Measurements from ENCODE around the gene LHX2.

The LHX2 gene

DNA sequence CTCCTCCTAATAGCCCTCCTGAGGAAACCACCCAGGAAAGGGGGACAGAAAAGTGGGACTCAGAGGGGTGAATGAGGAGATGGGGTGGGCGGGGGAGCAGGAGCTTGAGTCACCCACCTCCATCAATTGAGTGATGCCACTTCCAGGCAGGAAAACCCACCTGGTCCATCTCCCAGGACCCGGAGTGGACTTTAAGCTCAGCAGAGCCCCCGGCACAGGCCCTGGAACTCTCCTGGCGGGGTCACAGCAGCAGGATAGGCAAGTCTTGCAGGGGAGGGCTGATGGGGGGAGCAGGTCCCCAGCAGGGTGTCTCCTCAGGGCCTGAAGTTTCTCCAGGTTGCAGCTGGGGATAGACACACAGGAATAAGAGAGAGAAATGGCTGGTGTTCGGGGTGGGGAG is 40.8 kb downstream of the LHX2 start:
- in situ Hi-C loops (cut with HindIII; ENCODE audit: low sequenced_read_pairs) = no loop called here

- in situ Hi-C loops (cut with HindIII; ENCODE audit: low sequenced_read_pairs) = no loop called here
Measured at GRCh38 chr9:124054582-124055227, 43.1 kb downstream of the LHX2 start.

DNA sequence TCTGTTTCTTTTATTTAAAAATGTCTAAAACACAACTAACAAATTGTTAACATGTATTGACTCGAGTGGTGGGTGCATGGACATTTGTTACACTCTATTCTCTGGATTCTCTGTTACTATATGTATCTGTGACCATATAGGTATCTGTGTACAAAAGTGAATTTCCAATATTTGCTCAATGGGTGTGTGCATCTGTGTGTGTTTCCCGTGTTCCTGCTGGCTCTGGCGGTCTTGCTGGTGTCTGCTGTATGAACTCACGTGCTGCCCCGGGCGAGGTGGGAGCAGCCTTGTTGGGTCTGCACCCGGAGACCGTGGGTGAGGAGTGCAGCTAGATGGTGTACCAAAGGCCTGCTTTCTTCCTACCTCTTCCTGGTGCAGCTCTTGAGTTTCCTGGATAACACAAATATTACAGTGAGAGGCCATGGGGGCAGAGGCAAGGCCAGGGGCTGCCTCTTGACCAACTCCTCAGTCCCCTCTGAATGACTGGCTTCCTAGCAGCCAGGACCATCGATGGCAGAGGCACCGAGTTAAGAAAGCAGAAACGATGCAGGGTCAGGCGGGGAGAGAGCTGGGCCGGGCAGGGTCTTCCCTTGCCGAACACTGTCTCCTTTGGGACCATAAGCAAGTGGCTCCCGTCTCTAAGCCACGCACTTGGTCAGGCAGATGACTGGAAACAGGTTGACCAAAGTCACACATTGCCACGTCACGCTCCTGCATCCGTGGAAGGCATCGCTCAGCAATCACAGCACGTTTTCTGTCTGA is 49.5 kb downstream of the LHX2 start:
- in situ Hi-C loops (cut with HindIII; ENCODE audit: low sequenced_read_pairs) = no loop called here

- in situ Hi-C loops (cut with HindIII; ENCODE audit: low sequenced_read_pairs) = no loop called here
Measured at GRCh38 chr9:124062172-124062571, 50.6 kb downstream of the LHX2 start.

GRCh38 chr9:124066783-124067577 is 55.4 kb downstream of the LHX2 start:
- in situ Hi-C loops (cut with HindIII; ENCODE audit: low sequenced_read_pairs) = no loop called here

- in situ Hi-C loops (cut with HindIII; ENCODE audit: low sequenced_read_pairs) = no loop called here
Measured at GRCh38 chr9:124068251-124068650, 56.7 kb downstream of the LHX2 start.

GRCh38 chr9:124074746-124075145 is 63.2 kb downstream of the LHX2 start:
- in situ Hi-C loops (cut with HindIII; ENCODE audit: low sequenced_read_pairs) = no loop called here

- in situ Hi-C loops (cut with HindIII; ENCODE audit: low sequenced_read_pairs) = no loop called here
Measured at GRCh38 chr9:124075761-124076160, 64.2 kb downstream of the LHX2 start.

- in situ Hi-C loops (cut with HindIII; ENCODE audit: low sequenced_read_pairs) = no loop called here
Measured at GRCh38 chr9:124077915-124078572, 66.5 kb downstream of the LHX2 start.

GRCh38 chr9:124078641-124079040 is 67.1 kb downstream of the LHX2 start:
- in situ Hi-C loops (cut with HindIII; ENCODE audit: low sequenced_read_pairs) = no loop called here

GRCh38 chr9:124079176-124079925 is 67.8 kb downstream of the LHX2 start:
- in situ Hi-C loops (cut with HindIII; ENCODE audit: low sequenced_read_pairs) = no loop called here

DNA sequence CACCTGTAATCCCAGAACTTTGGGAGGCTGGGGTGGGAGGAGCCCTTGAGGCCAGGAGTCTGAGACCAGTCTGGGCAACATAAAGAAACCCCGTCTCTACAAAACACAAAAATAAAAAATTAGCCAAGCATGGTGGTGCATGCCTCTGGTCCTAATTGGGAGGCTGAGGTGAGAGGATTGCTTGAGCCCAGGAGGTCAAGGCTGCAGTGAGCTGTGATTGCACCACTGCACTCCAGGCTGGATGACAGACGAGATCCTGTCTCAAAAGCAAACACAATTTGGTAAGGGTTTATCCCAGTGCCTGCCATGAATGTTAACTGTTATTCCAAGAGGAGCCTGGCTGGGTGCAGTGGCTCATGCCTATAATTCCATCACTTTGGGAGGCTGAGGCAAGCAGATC is 71.1 kb downstream of the LHX2 start:
- in situ Hi-C loops (cut with HindIII; ENCODE audit: low sequenced_read_pairs) = no loop called here

Data from DLD1 (cell line).